Stimulated activated CD4-positive, alpha-beta T cell treated with anti-CD3 and anti-CD28 coated beads, TNF-alpha, amount 100 ng/mL, for 1 hour (primary cell): ENCODE measurements around the gene TMEM232.
"Not testable (repeated sequence)": the region's sequence is repeated elsewhere in the genome, so short reads cannot be mapped to it uniquely, and the experiment has no call there.

Experiments
- DNase-seq, 3 donors: peaks; one replicate each; pipeline ENCODE4 v3.0.0-alpha.2; 2020; ENCODE audit warnings: low read depth in 3 of 3, low spot score in 1 of 3

Gene TMEM232

DNA sequence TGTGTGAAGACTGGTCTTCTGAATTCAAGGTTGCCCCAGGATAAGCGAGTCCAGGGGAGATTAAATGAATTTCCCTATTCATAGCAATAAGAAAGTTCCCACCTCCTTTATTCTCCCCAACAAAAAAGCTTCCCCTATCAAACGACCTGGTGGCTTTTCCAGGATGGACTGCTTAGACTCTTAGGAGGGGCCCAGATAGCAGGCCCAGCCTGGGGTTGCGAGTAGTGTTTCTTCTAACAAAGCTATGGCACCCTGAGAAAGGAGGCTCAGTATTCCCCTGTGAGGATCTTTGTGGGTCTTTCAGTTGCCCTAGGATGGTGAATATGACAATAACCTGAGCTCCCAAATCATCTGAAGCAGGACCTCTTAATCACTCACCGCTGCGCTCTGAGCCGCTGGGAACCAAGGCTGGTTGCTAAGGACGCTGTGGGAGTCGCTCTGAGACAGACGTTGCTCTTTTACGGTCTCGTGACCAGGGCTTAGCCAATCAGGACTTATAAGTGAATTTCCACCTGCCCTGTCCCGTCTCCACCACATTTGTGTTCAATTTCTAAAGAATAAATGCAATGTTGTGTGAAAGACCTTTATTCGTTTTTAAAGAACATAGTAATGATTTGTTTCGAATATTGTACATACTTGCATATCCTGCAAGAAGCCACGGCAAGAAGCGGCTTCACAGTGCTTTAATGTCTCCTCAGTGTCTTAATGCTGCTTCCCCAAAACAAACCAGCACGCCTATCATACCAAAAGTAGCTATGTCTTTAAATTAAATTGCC is at the start of gene TMEM232:
TSS of gene TMEM232 (minus strand) at position 423 of the 776 bp plus-strand sequence. CDS start 59,319 bp downstream, outside the sequence.
- DNase-seq = peak; percentile 44 to 52 (median 48)

DNA sequence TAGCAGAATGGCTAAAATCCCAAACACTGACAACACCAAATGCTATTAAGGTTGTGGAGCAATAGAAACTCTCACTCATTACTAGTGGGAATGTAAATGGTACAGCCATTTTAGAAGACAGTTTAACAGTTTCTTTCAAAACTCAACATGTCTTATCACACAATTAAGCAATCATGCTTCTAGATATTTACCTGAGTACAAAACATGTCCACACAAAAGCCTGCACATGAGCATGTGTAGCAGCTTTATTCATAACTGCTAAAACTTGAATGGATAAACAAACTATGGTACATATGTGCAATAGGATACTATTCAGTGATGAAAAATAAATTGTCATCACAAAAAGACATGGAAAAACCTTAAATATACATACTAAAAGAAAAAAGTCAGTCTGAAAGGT is 43.8 kb upstream of the TMEM232 start:
- no peak for DNase-seq

DNA sequence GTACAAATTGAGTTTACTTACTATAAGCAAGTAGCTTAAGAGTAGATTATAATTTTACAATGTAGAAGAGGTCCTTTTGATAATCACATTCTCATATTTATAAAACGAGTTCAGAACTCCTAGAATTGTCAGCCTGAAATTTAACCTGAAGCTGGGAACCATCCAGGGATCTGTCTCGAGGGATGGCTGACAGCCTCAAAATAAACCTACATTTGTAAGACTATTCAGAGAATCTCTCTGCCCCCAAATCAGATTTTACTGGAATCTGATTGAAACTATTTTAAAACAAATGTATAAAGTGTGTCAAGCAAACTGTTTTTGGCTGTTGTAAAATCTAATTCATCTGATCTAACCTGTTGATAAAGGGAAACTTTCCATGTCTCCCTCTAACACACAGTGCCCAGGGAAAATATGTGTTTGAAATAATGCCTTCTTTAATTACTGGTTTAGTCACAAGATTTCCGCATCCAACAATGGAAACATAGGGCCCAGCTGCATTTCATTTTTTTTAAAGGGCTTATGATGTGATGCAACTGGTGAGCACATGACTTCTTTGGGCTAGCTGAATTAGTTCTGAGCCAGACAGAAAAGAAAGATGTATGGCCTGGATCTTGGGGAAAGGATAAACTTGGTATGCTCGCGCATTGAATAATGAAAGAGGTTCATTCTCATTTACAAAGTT is 42.7 kb upstream of the TMEM232 start:
- DNase-seq = no peak

DNA sequence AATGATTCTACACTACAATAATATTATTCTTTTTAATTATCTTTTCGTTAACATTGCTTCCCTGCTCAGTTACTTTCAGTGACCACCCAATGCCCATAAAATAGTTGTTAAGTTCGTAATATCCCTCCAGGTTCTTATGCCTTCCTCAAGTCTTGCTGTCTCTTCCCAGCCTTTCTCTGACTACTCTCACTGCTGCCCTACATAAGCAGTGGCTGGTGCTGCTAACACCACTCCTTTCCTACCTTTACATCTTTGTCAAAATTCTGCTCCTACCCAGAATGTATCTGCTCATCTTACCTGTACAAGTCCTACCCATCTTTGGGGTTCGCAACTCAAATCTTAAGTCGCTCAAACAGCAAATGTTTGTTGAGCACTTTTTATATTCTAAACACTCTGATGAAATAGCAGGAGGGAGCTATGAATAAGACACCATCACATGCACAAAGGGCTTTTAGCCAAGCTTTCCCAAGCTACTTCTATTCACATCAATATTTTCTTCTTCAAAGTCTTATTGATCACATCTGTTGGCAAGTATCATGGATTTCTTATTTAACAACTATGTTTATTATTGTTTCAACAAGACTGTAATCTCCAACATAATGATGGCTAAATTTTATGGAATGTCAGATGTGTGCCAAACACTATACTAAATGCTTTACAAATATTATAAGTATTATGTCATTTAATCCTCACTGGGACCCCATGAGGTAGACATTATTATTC is 41.8 kb upstream of the TMEM232 start:
- no peak for DNase-seq

DNA sequence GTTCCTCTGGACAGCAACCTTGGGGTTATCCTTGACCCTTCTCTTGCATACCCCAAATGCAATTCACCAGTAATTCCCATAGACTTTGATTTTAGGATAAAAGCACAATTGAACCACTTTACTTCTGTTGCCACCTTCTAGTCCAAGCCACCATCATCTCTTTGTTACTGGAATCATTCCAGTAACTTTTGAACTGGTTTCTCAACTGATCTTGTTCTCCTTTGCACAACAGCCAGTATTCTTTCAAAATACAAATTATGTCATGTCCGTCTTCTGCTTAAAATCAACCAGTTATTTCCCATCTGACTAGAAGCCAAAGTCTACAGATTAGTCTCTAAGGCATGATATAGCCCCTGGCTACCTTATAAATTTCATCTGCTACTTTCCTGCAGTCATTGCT is 33.7 kb upstream of the TMEM232 start:
- DNase-seq = no peak

DNA sequence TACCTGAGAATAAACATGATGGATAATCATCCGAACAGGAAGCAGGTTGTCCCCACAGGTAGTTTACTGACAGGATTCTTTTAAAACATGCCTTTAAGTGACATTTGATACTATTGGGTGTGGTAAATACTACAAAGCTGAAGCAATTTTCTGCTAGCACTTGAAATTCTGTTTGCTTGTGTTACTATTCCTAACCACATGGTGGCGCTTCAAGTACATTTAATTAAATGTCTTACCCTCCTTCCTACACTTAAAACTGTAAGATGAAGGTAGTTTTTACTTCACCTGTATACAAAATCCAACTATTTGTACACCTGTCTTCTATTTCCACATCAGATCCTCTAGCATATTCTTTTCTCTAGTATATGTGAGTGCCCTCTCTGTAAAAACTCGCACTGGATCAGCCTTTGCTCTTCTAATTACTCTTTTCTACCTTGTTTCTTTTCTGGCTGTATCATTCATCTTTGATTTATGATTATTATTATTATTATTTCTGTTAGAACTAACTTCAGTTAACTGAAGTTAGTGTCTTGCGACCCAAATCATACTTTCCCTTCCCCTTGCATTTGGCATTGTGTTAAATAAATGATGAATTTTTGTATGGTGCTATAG is 30.8 kb upstream of the TMEM232 start:
- DNase-seq = no peak

DNA sequence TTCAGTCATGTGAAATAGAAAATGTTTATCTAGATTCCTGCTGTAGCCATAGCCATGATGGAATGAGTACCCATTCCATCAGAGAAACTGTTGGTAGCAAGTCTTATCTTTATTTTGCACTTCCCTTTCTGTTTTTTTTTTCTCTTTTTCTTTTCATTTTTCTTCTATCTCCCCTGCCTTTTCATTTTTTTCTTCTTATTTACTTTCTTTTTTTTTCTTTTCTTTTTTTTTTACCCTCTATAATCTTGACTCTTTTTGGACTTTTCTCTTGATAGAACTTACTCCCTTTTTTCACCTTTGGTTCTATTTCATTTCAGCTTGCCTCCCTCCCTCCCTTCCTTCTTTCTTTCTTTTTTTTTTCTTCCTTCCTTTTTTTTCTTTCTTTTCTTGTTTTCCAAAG is 27.7 kb upstream of the TMEM232 start:
- DNase-seq = no peak

DNA sequence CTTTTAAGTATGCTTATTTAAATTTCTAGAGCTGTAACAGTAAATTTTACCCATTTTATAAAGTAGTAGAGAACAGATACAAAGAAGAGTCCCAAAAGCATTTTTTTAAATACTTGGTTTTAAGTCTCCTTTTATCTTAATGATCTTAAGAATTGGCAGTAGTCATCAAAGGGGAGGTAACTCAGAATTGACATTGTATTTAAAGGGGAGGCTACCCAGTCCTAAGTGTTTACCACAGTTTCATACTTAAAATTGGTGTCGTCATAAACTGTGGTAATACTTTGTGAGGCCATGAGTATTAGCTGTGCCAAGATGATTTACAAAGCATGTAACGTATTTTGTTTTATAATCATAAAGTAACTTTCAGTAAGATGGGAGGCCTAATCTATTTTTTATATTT is 27.1 kb upstream of the TMEM232 start:
- DNase-seq = no peak

DNA sequence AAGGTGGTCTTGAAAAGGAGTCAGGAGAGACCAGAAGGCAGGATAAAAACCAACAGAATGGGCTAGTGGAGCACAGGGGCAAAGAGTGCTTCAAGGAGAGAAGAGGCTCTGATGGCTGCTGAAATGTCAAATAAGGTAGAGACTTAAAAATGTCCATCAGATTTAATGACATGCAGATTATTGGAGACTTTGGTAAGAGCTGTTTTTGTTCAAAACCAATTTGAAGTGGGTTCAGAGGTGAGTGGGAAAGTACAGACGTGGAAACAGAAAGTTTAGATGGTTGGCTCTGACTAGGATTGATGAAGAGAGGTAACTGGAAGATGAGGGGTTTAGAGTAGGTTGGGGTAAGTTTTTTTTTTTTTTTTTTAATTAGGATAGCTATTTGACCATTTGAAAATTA is 26.5 kb upstream of the TMEM232 start:
- DNase-seq = no peak

DNA sequence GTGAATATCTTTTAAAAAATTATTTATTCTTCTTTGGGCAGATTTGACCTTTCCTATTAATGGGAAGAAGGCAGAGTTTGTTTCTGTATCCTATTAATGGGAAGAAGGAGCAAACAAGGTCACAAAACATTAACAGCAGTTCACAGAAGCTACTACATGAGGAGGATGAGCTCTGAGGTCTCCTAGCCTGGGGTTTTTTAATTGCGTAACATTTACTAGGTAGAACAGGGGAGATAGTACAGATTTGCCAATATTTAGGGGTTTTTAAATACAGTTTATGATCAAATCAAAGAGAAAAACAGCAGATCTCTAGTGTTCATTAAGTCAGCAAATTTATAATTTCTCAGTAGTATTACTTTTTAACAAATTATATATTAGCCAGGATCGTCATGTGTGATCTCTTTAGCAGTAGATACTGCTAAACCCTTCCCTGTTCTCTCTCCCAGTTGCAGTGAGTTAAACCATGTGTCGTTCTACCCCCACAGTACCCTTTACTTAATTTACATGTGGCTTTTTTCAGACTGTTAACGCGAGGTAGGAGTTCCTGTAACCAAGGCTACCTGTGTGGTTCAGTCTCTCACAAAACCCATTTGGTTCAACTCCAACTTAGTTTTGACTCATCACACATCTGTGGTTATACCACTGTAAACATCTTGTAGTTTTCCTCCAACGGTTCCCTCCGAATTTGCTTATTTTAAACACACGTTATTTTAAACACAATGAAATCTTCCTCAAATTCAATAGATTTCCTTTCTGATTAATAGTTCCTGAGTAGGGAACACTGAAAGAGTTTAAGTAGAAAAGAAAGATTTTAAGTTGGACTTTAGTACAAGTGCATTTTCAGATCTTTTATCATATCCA is 25.7 kb upstream of the TMEM232 start:
- no peak for DNase-seq

DNA sequence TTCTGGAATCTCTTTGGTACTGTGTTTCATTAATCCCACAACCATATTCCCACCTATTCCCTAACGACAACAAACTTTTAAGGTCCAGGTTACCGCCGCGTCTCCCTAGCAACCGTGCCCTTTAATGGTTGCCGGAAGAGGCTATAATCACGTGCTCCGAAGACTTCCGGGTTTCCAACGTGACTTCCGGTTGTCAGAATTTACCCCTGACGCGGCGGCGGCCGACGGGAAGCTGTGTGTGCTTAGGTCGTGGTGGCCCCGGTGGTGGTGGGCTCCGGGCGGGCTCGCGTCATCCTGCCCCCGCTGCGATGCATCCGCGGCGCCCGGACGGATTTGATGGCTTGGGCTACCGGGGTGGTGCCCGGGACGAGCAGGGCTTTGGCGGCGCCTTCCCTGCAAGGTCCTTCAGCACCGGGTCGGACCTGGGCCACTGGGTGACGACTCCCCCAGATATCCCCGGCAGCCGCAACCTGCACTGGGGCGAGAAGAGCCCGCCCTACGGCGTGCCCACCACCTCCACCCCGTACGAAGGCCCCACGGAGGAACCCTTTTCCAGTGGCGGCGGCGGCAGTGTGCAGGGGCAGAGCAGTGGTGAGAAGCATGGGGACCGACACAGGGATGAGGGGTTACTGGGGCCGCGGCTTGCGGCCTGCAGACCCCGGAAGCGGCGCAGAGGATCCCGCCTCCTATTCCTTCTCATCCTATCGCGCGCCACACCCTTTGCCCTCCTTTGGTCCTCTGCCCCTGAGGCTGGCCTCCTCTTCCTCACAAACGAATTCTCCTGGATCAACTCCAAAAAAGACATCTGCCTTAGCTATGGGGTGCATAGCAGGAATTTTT is 12.6 kb upstream of the TMEM232 start, which contains the start of gene SLC25A46:
TSS of gene SLC25A46 (plus strand) at position 196 of the 840 bp plus-strand sequence. CDS start at position 309, 113 bp downstream.
- peak; percentile 56 to 70 (median 65) for DNase-seq

DNA sequence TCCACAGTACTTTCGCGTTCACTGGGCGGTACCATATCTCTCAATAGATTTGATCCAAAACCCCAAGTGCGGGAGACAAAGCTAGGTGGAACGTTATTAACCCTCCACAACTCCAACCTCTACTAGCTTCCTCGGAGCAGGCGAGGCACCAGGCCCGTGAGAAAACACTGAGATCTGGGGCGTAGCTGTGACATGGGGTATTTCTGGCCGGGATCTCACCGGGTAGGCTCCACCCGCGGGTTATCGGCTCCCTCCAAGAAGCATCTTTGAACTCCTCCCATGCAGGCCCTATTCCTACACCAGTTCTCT is 12.0 kb upstream of the TMEM232 start:
- no peak for DNase-seq

DNA sequence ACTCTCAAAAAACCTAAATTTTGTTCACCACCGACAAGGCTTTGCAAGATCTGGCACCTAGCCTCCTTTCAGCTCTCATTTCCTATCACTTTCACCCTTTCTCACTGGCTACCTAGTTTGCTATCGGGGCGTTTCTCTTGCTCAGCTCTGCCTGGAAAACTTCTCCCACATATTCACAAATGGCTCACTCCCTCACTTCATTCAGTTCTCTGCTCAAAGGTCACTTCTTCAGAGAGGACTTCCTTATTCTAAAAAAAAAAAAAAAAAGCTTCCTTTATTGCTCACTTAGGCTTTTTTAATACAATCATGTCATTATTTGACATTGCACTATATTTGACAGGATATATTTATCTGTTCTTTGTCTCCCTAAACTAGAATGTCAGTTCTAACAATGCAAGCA is 10.3 kb upstream of the TMEM232 start:
- DNase-seq = no peak

DNA sequence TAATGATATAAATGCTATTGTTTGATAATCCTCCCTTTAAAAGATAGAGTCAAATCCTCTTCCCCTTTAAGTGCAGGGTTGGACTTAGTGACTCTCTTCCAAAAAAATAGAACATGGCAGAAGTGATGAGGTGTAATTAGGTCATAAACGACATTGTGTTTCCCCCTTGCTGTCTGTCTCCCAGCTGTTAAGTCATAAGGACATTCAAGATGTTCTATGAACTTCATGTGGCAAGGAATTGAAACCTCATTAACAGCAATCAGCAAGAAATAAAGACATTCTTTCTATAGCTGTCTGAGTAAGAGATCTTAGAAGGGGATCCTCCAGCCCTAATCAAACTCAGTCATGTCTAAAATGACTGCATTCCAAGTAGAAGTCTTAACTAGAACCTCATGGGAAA is 9.1 kb upstream of the TMEM232 start:
- DNase-seq = no peak

DNA sequence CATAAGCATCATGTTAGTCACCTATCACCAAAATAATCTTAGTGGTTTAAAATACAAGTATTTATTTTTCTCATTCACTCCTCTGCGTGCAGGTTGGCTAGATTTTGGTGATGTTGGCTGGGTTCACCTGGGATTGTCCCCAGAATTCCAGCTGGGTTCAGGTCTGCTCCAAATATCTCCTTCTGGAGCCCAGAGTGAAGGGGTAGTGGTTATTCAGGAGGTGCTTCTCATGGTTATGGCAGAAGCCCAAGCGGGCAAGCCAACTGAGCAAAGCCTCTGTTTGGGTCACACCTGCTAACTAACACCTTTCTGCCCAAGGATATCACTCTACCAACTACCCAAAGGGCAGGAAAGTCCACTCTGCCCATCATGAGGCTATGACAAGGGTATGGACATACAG is 7.6 kb upstream of the TMEM232 start:
- no peak for DNase-seq

DNA sequence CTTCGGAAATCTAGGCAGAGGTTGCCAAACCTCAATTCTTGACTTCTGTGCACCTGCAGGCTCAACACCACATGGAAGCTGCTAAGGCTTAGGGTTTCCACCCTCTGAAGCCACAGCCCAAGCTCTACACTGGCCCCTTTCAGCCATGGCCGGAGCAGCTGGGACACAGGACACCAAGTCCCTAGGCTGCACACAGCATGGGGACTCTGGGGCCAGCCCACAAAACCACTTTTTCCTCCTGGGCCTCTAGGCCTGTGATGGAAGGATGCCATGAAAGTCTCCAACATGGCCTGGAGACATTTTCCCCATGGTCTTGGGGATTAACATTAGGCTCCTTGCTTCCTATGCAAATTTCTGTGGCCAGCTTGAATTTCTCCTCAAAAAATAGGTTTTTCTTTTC is 5.0 kb upstream of the TMEM232 start:
- DNase-seq = not testable (repeated sequence)

DNA sequence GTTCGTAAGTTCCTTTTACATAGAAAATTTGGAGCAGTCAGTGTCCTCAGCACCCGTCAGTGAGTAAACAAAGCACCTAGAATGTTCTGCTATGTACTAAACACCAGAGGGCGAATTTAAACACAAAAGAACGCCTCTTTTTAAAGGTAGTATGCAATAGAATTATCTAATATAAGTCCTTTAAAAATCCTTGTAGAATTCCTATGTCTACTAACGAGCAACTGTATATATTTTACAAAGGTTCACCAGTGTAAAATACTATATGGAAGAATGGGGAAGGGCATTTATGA is 499 bp upstream of the TMEM232 start:
- no peak for DNase-seq

DNA sequence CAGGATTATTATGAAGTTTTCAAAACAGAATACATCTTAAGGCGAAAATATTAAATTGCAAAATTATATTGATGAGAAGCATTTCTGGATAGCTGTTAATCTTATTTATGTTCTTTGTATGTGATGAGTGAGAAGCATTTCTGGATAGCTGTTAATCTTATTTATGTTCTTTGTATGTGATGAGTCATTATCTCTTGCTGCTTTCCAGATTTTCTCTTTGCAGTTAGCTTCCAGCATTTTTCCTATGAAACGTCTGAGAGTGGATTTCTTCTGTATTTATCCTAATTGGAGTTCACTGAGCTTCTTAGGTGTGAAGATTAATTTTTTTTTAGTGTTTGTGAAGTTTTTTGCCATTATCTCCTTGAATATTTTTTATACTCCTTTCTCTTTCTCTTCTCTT is 8.2 kb downstream of the TMEM232 start:
- no peak for DNase-seq

DNA sequence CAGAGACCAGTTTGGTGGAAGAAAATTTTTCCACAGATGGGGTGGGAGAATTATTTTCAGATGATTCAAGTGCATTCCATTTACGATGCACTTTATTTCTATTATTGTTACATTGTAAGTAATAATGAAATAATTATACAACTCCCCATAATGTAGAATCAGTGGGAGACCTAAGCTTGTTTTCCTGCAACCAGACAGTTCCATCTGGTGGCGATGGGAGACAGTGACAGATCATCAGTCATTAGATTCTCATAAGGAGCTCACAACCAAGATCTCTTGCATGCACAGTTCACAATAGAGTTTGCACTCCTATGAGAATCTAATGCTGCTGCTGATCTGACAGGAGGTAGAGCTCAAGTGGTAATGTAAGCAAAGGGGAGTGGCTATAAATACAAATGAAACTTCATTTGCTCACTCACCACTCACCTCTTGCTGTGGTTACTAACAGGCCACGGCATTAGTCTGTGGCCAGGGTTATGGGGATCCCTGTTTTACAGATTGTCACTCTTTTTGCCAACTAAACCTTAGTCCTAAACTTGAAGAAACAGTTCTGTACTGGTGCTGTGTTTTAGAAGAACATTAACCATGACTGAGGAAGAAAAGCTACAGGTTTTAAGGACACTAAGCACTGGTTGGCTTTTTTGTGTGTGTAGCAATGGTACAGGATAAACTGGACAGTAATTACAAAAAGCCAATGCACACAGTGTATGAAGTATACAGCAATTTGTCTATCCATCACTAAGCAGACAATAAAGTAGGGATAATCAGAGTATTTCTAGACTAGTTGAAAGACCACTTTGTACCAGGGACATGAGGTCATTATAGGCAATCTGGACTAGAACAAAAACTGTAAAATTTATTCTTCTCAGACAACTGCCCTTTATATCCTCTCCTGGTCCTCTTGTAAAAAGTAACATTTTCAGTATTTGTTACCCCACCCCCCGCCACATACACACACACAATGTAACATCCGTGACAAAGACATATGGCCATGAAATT is 9.9 kb downstream of the TMEM232 start:
- DNase-seq = no peak
